NCI-H1105 (cell line): ENCODE data around the gene LATS2.
"Not testable (repeated sequence)": the region's sequence is repeated elsewhere in the genome, so short reads cannot be mapped to it uniquely, and the experiment has no call there.

ENCODE experiments used
- DNase-seq: peaks from one replicate; lab custom pipeline; 2025; lab: John Stamatoyannopoulos, UW

The LATS2 gene

DNA sequence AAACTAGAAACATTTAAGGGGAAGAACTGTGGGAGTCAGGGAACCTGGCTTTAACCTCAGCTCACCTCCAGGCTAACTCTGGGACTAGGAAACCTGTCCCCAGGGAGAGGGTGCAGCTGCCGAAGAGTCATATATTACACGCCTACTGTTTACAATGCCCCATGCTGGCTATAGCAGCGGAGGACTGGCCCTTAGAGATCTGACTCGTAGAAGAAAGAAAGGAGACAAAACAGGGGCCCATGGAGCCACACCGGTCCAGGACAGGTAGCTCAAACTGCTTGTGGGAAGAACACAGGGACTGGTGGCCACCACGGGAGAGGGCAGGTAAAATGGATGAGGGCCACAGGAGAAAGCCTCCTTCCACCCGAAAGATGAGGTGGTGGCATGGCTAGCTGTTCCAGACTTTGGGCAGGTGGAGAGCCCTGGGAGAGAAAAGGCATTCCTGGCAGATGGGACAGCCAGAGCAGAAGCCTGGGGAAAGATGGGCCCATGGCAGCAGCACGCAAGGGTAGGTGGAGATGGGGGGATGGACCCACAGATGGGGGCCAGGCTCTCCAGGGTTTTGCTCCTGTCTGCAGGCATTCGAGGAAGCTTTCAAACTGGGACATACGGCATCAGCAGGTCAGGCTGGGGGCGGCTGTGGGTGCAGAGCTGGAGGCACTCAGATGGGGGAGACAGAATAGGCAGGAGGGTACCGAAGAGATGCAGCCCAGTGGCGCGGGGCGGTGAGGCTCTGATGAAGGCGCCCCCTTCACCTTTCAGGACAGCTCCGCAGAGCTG, 69.5 kb downstream of the LATS2 start:
- no peak for DNase-seq

DNA sequence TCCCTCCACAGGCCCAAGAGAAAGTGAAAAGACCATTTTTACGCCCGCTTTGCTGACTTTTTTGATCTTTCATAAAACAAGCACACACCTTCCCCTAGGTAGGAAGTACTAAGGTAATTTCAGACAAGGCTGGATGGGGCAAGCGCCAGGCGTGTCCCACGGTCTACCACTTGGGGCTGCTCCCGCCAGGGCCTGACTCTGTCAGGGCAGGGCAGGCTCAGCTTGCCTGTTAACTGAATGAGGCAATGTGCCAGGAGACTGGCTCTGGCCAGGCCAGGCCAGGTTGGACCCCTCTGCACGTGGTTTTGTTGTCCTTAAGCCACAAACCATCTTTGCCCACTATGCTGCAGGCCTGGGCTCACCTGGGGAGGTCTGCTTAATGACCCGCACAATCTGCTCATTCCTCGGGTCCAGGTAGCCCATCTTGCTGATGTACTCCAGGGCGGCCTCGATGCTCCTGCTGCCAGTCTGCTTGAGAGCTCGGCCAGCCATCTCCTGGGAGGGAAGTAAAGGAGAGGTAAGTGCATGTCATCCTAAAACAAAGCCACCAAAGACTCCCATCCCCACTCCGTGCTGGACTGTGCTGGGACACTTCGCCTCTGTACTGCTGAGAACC, 70.4 kb downstream of the LATS2 start:
- DNase-seq = no peak

DNA sequence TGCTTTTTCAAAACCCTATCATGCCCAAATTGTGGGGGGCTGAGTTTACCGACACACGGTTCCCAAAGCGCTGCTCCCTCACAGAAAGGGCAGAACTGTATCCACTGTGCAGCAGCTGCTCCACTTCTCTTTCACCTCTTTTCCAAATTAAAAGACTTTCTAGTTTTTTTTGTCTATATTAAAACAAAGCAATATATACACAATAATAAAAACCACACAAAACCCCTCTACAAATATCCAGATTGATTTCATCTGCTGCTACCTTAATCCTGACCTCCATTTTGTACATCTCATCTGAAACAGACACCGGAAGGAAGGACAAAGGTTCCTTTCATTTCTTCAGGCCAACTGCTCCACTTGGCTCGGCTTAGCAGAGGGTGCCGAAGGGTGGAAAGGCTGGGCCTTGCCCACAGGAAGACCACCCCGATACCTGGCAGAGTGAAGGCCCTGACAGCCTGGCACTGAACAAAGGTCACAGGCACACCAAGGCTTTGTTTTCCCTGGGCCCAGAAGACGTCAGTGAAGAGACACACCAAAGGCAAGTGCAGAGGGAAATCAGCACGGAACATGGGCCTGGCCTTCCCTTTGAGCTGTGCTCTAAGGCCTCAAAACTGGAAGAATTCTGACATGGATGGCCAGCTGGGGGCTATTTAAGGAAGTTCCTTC, 71.6 kb downstream of the LATS2 start:
- DNase-seq = no peak

DNA sequence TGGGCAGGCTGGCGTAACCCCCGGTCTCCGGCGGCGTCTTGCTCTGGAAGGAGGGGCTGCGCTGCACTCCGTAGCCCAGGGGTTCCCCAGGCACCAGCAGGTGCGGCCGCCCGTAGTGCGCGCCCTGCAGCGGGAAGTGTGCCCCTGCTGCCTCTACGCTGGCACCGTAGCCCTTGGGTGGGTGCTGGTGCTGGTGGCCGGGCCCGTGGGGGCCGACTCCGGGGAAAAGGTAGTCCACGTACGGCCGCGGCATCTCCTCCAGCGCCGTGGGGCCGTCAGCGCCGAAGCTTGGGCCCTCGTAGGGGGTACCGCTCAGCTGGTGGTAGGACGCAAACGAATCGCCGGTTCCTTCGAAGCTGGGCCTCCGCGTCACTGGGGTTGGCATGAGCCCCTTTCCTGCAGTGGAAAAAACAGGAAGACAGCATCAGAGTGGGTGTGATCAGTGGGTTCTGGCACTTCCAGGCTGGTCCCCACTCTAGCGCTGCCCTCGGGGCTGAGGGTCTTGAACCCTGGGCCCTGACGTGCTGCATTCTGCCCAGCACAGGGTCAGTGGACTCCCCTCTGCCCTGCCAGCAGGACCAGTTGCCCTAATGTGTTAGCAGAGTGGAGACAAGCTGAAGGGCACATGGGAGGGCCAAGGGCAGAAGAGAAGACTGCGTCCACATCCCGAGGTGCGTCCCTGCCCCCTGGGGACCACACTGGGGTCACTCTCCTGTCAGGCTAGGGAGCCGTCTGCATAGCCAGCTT, 72.3 kb downstream of the LATS2 start:
- DNase-seq = no peak

DNA sequence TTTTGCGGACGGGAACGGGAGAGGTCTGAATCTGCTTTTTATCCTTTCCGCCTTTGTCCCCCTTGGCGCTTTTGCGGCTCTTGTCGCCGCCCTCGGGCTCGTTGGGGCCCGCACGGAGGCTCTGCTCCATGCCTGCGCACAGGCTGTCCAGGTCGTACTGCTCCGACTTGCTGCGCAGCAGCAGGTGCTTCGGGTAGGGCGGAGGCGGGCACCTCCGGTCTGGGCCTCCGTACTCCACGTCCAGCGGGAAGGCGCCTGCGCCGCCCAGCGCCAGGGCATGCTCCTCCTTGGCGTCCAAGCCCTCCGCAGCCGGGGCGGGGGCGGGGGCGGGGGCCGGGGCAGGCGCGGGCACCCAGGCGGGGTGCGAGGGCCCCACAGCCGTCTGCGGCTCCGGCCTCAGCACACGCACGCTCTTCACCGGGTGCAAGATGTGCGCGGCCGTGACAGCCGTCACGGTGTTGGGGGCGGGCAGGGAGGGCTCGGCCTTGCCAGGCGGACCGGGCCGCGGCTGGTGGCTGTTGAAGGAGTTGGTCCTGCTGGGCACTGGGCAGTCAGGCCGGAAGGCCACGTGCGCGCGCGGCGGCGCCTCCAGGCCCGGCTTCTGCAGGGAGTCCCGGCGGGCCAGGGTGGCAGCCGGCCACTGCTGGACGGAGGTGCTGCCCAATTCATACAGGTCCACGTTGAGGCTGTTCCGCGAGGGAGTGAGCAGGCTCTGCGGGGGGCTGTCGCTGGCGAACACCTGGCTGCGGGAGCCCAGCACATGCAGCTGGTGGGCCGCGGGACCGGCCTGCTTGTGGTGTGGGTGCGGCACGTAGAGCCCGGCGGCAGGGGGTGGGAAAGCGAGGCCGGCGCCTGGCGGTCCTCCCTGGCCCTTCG, 73.1 kb downstream of the LATS2 start:
- DNase-seq = no peak

DNA sequence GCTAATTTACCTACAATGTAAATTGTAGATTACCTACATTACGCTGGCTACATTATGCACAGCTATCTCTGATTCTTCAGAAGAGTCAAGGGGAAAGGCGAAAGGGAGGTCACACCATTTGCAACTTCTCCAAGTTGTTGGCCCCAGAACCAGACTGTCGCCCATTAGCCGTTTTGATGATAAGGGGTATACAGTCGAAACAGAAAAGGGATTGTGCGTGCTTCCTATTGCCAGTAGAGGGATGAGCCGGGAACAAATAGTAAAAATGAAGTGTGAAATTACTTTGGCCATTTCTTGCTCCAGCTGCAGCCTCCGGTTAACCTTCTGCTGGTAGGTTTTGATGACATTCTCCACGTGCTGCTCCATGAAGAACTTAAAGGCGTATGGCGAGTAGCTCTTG, 73.8 kb downstream of the LATS2 start:
- DNase-seq = no peak

DNA sequence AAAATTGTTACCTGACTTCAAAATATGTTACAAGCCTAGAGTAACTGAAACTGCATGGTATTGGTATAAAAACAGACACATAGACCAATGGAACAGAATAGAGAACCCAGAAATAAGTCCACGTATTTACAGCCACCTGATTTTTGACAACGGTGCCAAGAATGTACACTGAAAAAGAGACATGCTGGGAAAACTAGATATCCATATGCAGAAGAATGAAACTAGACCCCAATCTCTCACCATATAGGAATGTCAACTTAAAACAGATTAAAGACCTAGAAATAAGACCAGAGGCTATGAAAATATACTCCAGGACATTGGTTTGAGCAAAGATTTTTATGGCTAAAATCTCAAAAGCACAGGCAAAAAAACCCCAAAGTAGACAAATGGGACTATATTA, 76.5 kb downstream of the LATS2 start:
- no peak for DNase-seq

DNA sequence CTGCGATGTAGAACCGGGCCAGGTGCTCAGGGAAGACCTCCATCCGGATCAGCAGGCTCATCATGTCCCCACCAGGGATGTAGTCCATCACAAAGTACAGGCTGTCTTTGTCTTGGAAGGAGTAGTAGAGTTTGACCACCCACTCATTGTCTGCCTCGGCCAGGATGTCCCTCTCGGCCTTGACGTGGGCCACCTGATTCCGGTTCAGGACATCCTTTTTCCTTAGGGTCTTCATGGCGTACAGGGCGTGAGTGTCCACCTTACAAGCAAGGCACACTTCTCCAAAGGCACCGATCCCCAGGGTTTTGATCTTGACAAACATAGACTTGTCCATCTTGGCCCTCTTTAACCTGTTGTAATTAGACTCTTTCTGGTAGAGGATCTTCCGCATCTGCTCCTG, 78.0 kb downstream of the LATS2 start:
- DNase-seq = no peak

DNA sequence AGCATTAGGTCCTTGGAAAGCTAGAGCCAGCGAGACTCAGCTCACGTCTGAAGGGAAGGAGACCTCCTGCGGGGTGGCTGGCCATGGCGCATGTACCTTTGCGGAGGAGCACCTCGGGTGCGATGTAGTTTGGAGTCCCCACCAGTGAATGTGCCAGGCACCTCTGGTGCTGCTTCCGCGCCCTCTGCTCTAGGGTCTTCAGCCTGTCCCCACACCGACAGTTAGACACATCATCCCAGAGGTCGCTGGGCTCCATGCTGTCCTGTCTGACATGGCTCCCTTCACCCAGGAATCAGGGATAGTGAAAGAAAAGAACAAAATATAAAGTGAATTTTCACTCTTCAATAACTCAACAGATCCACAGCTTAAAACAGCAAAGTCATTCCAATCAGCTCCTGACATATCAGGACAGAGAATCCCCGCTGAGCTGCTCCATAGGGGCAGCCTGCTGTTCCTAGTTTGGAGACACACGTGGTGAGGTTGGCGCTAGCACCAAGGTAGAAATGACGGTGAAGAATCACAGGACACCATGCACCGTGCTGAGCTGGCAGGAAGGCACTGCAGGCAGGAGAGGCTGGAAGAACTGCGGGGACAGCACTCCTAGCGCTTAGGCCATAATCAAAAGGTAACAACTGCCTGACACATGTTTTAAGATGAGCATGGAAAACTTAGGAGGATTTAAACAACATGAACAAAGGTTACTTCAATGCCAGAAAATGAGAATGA, 79.9 kb downstream of the LATS2 start:
- DNase-seq = no peak

DNA sequence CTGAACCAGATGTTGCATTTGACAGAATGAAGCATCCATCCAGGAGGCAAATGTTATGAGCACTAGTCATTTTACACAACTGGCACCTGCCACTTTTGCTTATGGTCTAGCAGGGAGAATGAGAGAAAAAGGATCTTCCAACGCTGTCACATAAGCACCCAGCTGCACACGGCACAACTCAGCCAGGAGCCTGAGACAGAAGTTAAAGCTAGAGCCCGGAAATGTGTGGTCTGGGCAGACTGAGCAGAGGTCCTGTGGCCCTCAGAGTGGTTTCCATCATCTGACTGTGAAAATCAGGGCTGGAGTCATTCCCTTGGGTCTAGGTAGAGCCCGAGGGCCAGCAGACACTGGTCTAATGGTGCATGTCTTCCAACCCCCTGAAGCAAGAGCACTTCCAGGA, 80.5 kb downstream of the LATS2 start:
- no peak for DNase-seq

DNA sequence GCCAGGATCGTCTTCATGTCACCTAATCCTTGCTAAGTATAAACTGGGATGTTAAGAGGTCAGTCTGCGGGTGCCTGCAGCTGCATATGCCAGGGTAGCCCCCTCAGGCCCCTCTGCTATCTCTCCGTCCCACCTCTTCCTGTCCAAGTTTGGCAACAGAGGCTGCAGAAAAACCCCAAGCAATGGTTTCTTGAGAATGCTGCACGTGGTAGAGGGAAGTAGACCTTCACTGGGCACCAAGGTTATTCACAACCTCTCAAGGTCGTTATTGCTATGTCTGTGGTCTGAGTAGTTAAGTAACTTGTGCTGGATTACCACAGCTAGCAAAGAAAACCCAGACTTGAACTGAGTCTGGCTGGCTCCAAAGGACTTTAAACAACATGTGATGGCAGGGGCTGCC, 81.0 kb downstream of the LATS2 start:
- no peak for DNase-seq

DNA sequence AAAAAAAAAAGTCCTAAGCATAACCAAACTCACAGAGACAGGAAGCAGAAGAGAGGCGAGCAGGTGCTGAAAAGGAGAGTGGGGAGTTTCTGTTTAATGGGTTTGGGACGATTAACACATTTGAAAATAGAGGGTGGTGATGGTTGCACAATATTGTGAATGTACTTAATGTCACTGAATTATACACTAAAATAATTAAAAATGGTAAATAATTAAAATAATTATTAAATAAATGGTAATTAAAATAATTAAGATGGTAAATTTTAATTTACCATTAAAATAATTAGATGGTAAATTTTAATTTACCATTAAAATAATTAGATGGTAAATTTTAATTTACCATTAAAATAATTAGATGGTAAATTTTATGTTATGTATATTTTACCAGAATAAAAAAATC, 84.0 kb downstream of the LATS2 start:
- no peak for DNase-seq

DNA sequence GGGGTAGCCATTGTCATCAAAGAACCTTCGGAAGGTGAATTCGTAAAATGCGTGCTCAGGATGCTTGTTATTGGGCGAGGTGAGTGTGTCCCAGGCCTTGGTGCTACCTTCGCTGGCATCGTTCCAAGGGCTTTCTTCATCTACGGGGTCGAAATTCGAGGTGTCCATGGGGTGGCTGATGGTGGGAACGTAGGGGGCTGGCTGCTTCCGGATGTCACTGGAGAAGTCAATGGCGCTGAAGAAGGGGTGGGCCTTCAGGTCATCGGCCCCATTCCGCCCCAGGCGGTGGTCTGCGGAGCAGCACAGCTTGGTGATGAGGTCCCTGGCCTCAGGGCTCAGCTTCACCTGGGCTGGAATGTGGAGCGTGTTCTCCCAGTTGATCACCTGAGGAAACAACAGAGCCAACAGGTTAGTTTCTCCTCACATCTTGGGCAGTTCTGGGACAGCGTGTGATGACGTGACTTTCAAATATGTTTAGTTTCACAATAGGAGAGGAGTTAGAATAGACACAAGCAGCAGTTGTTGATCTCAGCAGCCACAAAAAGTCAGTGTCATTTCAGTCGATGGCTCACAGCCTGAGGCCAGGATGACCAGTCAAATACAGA, 86.3 kb downstream of the LATS2 start:
- no peak for DNase-seq

DNA sequence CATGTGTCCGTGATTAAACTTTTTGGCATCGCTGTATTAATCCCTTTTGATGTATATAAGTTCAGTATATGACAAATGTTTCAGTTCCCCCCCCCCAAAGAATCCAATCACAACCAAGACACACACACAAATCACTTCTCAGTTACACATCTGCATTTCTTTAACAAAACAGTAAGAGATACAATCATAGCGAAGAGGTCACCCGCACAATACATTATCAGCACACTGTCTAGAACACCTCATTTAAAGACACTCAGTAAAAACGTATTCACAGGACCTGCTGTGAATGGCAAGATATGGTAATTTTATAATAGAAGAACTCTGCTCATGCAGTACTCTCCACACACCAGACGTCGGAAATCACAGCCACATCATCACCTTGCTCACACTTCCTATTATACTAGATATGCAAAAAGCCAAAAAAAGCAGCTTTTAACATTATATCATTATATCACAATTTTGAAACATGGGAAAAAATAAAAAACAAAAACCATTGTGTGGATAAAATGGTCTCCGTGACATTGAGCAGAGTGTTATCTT, 87.4 kb downstream of the LATS2 start:
- DNase-seq = no peak

DNA sequence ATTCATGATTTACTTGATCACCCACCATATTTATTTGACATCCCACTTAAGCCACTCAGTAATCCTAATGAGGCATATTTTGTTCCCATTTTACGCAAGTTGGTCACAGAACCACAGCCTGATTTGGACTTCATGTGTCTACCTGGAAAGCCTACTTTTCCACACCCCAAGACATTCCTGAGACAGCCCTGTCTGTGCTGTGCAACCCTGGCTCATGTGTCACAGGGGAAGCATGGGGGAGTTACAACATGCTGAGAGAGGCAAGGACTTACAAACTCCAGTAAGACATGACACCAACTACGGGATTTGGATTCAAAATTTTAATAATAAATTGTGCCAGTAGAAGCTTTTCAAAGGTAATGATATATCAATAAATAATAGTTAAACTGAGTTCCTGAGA, 88.7 kb downstream of the LATS2 start:
- no peak for DNase-seq

DNA sequence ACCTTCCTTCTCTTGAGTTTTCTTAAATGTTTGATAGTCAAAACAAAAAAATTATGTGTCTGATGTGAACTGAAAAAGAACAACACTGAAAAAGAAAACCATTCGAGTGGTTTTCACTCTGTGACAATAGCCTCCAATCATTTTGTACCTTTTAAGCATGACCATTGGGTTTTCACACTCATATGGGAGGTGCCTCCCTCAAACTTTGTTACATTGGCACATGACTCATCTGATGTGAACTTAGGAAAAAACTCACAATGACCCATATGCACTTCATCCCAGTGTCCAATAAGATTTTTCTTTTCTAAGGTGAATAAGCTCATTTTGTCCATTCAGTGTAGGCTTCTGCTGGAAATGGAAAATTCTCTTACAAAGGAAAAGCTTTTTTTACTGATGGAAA, 92.2 kb downstream of the LATS2 start:
- DNase-seq = no peak

DNA sequence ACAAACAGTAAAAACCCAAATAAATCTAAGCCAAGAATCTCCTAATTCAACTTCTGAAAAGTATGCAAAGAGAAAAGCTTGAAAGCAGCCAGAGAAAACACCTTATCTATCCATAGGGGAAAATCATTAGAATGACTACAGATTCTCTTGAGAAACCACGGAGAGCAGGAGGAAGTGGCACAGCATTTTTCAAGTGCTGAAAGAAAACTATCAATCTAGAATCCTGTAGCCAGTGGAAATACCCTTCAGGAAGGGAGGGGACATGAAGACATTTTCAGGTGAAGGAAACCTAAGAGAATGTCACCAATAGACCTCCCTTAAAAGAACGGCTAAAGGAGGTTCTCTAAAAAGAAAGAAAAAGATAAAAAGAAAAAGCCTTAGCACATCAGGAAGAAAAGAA, 92.6 kb downstream of the LATS2 start:
- no peak for DNase-seq

DNA sequence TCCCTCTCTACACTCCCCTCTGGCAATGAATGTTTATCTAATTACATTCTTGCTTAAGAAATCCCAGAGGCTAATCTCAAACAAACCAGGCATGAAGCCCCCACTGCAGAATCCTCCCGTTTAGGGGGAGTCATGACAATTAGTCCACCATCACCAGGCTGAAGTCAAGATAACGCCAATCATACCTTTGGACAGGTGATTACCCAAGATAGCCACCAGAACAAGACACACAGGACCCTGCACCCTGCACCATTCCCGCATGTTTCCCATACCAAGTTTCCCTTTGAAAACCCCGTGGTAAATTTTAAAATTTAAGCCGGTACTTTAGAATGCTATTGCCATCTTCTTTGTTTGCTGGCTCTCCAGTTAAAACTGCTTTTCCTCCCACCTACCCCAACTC, 94.0 kb downstream of the LATS2 start:
- DNase-seq = no peak

DNA sequence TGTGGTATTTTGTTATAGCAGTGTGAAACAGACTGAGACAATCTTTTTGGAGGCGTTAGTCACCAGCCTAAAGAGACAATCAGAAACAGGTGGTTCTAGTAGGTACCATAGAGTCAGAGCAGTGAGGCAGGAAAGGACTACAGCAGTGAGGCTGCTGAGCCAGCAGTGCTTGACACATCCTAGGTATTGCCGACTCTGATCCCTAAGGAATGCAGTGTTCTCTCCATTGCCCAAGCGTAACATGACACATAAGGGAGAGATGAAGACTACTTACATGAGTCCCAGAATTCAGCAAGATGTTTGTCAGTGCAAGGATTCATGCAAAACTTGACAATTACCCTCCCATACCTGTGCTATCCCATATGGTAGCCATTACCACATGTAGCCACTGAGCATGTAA, 96.5 kb downstream of the LATS2 start:
- DNase-seq = no peak

DNA sequence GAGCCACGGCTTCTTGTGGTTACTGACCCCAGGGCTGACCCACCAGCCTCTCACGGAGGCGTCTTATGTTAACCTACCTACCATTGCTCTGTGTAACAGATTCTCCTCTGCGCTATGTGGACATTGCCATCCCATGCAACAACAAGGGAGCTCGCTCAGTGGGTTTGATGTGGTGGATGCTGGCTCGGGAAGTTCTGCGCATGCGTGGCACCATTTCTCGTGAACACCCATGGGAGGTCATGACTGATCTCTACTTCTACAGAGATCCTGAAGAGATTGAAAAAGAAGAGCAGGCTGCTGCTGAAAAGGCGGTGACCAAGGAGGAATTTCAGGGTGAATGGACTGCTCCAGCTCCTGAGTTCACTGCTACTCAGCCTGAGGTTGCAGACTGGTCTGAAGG, 99.7 kb downstream of the LATS2 start:
- DNase-seq = not testable (repeated sequence)
